ENCODE measurements around the gene ADAM19.

- TF ChIP-seq CTCF (IDR thresholded peaks at IDR 0.05) (no peak), POLR2A (IDR thresholded peaks at IDR 0.05) (no peak)
These were observed 121.3 kb downstream of the ADAM19 start for GRCh38 chr5:157454273-157454672.

All from breast epithelium (tissue), 3 donors.